Hindlimb muscle (tissue), 1 donor: ENCODE results near the gene TIAM2. TPM values are rescaled to one million over a fixed set of nuclear protein-coding genes. Genes with fewer than 3 reads are reported as not detected.
"Not testable (repeated sequence)": the region's sequence is repeated elsewhere in the genome, so short reads cannot be mapped to it uniquely, and the experiment has no call there.

ENCODE experiments used
- DNase-seq: peaks from one replicate; pipeline ENCODE4 v3.0.0-alpha.2; 2013
- polyA plus RNA-seq: library from polyadenylated mRNA; unstranded; fragments of 120-200 nt; gene quantifications from one replicate; pipeline ENCODE4 v1.2.1, GENCODE V29; 2013; ENCODE audit not compliant: insufficient read length

Gene TIAM2
- polyA plus RNA-seq, 1 donor = 13.6 TPM

GRCh38 chr6:155103083-155103645 lies 108.0 kb downstream of the TIAM2 start:
- DNase-seq = not testable (repeated sequence)

GRCh38 chr6:155103816-155104366 lies 108.8 kb downstream of the TIAM2 start:
- DNase-seq = no peak

- DNase-seq = peak; percentile 71
Measured at GRCh38 chr6:155106456-155107115, 111.5 kb downstream of the TIAM2 start.

- DNase-seq = no peak
Measured at GRCh38 chr6:155107432-155108069, 112.4 kb downstream of the TIAM2 start.

- DNase-seq = no peak
Measured at GRCh38 chr6:155108070-155108820, 113.1 kb downstream of the TIAM2 start.

- no peak for DNase-seq
Measured at GRCh38 chr6:155110721-155111120, 115.6 kb downstream of the TIAM2 start.

- no peak for DNase-seq
Measured at GRCh38 chr6:155112757-155113156, 117.6 kb downstream of the TIAM2 start.

GRCh38 chr6:155115893-155116570 lies 120.9 kb downstream of the TIAM2 start:
- no peak for DNase-seq

GRCh38 chr6:155116571-155116910 lies 121.4 kb downstream of the TIAM2 start:
- no peak for DNase-seq

- no peak for DNase-seq
Measured at GRCh38 chr6:155117256-155117655, 122.1 kb downstream of the TIAM2 start.

GRCh38 chr6:155117785-155118184 lies 122.7 kb downstream of the TIAM2 start:
- no peak for DNase-seq

- not testable (repeated sequence) for DNase-seq
Measured at GRCh38 chr6:155119201-155119600, 124.1 kb downstream of the TIAM2 start.

- no peak for DNase-seq
Measured at GRCh38 chr6:155120034-155120433, 124.9 kb downstream of the TIAM2 start.

GRCh38 chr6:155121294-155121693 lies 126.2 kb downstream of the TIAM2 start:
- no peak for DNase-seq

GRCh38 chr6:155121699-155122098 lies 126.6 kb downstream of the TIAM2 start:
- no peak for DNase-seq

- DNase-seq = no peak
Measured at GRCh38 chr6:155122199-155122950, 127.3 kb downstream of the TIAM2 start.

- DNase-seq = no peak
Measured at GRCh38 chr6:155123520-155123919, 128.4 kb downstream of the TIAM2 start.

GRCh38 chr6:155125906-155126305 lies 130.8 kb downstream of the TIAM2 start:
- no peak for DNase-seq

- no peak for DNase-seq
Measured at GRCh38 chr6:155126727-155127439, 131.8 kb downstream of the TIAM2 start.

GRCh38 chr6:155128977-155129376 lies 133.9 kb downstream of the TIAM2 start:
- no peak for DNase-seq

GRCh38 chr6:155129744-155130143 lies 134.6 kb downstream of the TIAM2 start:
- no peak for DNase-seq
